WERI-Rb-1 (cell line): ENCODE results near the gene MT1A.

Source experiments
- DNase-seq: peaks from one replicate; pipeline ENCODE4 v3.0.0-alpha.2; 2020
- H3K27ac ChIP-seq: fragments of 250-450 bp; sonication (Bioruptor Pico); 2 replicates; pipeline ENCODE4 v1.5.1; 2020; ENCODE audit warnings: mild to moderate bottlenecking, moderate library complexity
- H3K27me3 ChIP-seq: fragments of 250-450 bp; sonication (Bioruptor Pico); 2 replicates; pipeline ENCODE4 v1.5.1; 2021; ENCODE audit warnings: mild to moderate bottlenecking, low read depth, moderate library complexity; ENCODE audit not compliant: insufficient read depth, severe bottlenecking
- H3K36me3 ChIP-seq: fragments of 250-450 bp; sonication (Bioruptor Pico); 2 replicates; pipeline ENCODE4 v1.5.1; 2020; ENCODE audit warnings: mild to moderate bottlenecking, moderate library complexity
- H3K4me3 ChIP-seq: 2 replicates; pipeline ENCODE4 v1.5.1; 2011; ENCODE audit warnings: low read depth, mild to moderate bottlenecking, control low read depth, low read length
- H3K9me3 ChIP-seq: fragments of 250-450 bp; sonication (Bioruptor Pico); 2 replicates; pipeline ENCODE4 v1.5.1; 2021; ENCODE audit warnings: mild to moderate bottlenecking, moderate library complexity; ENCODE audit not compliant: severe bottlenecking
- CTCF ChIP-seq: IDR thresholded peaks from 2 replicates; pipeline ENCODE4 v1.5.1; 2011; ENCODE audit warnings: low read depth, mild to moderate bottlenecking, control low read depth, inconsistent platforms, low read length

Gene MT1A

GRCh38 chr16:56637814-56638750, at the start of gene MT1A:
MT1A (plus strand) TSS chr16:56638666; CDS start chr16:56638739, 73 bp downstream.
- H3K4me3 ChIP-seq = no peak within 1 kb of the TSS
- no peak for TF ChIP-seq CTCF
- no peaks in the 10 kb centered on the region for H3K27me3 ChIP-seq
- no peak for DNase-seq
- no peaks in the 10 kb centered on the region for H3K36me3 ChIP-seq
- no peak within 1 kb of the TSS for H3K27ac ChIP-seq
- H3K9me3 ChIP-seq = no peaks in the 10 kb centered on the region

- no peak overlapping the region for H3K27ac ChIP-seq
- peak overlapping the region; percentile 37 for H3K4me3 ChIP-seq
- H3K27me3 ChIP-seq = no peaks in the 10 kb centered on the region
- DNase-seq = no peak
- H3K36me3 ChIP-seq = no peaks in the 10 kb centered on the region
- no peaks in the 10 kb centered on the region for H3K9me3 ChIP-seq
- no peak for TF ChIP-seq CTCF
Measured at GRCh38 chr16:56588781-56589140, 49.7 kb upstream of the MT1A start.

GRCh38 chr16:56589141-56590039, 49.1 kb upstream of the MT1A start, which contains the start of gene MT3:
MT3 (plus strand) TSS chr16:56589528; CDS start chr16:56589591, 63 bp downstream.
- peak within 1 kb of the TSS; percentile 37 for H3K4me3 ChIP-seq
- peak; percentile 31; the same call in 1 of the 2 replicates for TF ChIP-seq CTCF
- no peaks in the 10 kb centered on the region for H3K27me3 ChIP-seq

GRCh38 chr16:56591377-56592060, 46.9 kb upstream of the MT1A start:
- Histone ChIP-seq H3K27ac (no peak overlapping the region), H3K27me3 (no peaks in the 10 kb centered on the region), H3K36me3 (no peaks in the 10 kb centered on the region), H3K4me3 (no peak overlapping the region), H3K9me3 (peaks cover 3% of the 10 kb centered on the region)
- TF ChIP-seq CTCF = no peak
- DNase-seq = no peak

More at GRCh38 chr16:56589141-56590039, 49.1 kb upstream of the MT1A start, which contains the start of gene MT3:
- Histone ChIP-seq H3K27ac (no peak within 1 kb of the TSS), H3K36me3 (no peaks in the 10 kb centered on the region), H3K9me3 (peaks cover 3% of the 10 kb centered on the region)
- DNase-seq = no peak

GRCh38 chr16:56593573-56594291, 44.7 kb upstream of the MT1A start:
- no peaks in the 10 kb centered on the region for H3K36me3 ChIP-seq
- no peak for TF ChIP-seq CTCF
- no peak overlapping the region for H3K27ac ChIP-seq
- H3K9me3 ChIP-seq = peaks cover 3% of the 10 kb centered on the region
- H3K4me3 ChIP-seq = no peak overlapping the region
- H3K27me3 ChIP-seq = no peaks in the 10 kb centered on the region
- DNase-seq = no peak
